Measurements from ENCODE around the gene EP400.
"Not testable (repeated sequence)": the region's sequence is repeated elsewhere in the genome, so short reads cannot be mapped to it uniquely, and the experiment has no call there.

EP400 gene

DNA sequence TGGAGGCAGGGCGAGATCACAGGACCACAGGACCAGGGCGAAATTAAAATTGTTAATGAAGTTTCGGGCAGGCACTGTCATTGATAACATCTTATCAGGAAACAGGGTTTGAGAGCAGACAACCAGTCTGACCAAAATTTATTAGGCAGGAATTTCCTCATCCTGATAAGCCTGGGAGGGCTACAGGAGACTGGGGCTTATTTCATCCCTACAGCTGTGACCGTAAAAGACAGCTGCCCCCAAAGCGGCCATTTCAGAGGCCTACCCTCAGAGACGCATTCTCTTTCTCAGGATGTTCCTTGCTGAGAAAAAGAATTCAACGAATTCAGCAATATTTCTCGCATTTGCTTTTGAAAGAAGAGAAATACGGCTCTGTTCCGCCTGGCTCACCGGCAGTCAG lies 97.9 kb downstream of the EP400 start:
- DNase-seq = not testable (repeated sequence)

DNA sequence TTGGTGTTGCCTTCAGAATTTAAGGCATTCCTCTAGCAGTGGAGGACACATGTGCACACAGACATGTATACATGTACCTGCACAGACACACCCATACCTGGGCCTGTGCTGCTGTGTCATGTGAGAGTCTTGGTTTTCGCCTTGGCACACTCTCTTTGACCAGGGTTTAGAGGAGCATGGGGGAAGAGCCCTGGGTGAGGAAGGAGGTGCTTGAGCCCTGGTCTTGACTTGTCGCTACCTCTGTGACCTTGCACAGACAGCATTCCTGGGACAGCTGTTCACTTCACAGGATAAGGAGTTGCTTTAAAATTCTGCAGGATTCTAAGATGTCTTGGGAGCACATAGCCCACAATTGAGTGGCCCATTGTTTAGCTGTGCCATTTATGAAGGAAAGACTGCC lies 99.7 kb downstream of the EP400 start:
- no peak for DNase-seq

DNA sequence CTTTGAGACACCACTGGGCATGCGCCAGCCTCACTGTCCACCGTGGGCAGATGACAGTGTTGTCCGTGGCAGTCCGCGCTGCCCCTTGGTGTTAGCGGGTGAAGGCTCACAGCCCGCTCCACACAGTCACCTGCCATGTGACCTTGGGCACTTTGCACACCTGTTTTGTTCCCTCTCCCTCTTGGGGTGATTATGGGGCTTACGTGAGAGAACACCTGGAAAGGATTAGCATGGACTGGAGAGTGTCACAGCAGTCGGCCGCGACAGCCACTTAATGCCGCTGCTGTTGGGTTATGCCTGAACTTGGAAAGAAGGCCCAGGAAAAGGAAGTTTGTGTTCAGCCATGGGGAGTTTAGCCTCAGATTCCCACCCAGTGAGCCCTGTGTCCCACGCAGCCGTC lies 100.1 kb downstream of the EP400 start:
- DNase-seq = no peak

- DNase-seq = not testable (repeated sequence)
These were observed 102.0 kb downstream of the EP400 start for GRCh38 chr12:132051718-132052117.

DNA sequence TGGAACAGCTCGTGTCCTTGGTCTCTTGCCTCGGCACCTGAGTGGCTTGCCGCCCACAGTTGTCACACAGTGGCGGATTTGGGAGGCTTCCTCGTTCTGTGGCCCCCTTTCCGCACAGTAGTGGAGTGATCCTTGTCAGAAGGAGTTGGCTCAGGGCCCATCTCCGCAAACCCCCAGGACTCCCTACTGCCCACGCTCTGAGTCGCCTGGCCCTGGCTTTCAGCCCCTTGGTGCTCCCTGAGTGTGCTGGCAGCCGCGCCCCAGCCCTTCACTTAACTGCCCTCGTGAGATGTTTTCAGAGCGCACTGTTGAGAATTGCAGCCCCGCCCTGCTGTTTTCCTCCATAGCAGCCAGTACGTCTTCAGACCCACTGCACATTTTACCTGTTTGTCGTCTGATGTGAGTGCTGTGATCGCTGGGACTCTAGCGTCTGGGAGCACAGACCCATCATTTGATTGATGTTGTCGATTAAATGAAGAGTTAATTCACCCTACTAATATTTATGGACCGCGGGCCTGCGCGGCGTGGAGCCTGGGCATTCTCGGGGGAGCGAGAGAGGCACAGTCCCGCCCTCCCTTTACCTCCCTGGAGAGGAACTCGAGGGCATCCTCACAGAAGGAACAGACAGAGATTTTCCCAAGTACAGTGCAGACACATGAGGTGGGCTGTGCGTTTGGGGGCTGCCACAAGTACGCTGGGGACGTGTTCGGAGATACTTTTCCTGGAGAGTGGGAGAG lies 102.6 kb downstream of the EP400 start:
- DNase-seq = no peak

DNA sequence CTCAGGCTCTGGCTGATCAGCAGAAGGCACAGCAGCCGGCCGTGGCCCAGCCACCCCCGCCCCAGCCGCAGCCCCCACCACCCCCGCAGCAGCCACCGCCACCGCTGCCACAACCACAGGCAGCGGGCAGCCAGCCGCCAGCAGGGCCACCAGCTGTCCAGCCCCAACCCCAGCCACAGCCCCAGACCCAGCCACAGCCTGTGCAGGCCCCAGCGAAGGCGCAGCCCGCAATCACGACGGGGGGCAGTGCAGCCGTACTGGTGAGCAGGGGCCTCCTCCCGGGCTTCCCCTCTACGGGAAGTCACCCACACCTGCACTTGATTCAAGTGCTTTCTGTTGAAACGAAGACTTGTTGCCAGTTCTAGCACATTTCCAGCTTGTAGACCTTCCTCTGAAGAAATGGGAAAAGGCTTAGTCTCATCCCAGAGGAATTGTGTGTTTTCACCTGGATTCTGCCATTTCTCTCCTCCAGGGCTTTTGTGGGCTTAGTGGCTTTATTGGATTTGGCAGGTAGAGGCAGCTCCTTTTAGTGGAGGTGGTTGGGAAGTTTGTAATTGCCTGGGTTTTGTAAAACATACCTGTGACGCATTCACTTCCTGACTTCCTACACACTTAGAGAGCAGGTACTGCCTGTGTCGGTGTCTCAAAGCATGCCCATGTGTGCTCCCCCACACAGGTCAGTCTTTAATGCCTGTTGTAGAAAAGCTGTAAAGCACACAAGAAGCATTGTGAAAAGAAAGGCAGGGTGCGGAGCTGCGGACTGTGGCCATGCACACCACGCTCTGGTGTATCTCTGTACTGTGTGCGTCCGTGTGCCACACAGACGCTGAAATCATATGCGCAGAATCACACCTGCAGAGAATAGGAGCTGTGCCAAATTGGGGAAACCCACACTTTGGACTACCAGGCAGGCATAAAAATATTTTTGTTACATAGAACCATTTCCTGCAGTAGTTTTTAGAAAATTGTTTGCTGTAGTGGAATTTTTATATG lies 103.9 kb downstream of the EP400 start:
- no peak for DNase-seq

DNA sequence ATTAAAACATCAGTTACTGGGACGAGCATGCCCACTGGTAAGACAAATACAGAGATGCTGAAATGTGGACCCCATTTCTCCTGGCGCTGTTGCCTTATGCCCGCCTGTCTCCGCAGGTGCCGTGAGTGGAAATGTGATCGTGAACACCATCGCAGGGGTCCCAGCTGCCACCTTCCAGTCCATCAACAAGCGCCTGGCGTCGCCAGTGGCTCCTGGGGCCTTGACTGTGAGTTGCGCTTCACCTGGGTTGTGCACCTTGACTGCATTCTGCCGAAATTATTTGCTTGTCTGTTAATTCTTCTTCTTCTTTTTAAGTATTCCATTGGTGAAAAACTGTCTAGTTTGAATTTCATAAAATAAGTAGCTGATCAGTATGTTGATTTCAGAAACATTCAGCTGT lies 105.2 kb downstream of the EP400 start:
- no peak for DNase-seq

DNA sequence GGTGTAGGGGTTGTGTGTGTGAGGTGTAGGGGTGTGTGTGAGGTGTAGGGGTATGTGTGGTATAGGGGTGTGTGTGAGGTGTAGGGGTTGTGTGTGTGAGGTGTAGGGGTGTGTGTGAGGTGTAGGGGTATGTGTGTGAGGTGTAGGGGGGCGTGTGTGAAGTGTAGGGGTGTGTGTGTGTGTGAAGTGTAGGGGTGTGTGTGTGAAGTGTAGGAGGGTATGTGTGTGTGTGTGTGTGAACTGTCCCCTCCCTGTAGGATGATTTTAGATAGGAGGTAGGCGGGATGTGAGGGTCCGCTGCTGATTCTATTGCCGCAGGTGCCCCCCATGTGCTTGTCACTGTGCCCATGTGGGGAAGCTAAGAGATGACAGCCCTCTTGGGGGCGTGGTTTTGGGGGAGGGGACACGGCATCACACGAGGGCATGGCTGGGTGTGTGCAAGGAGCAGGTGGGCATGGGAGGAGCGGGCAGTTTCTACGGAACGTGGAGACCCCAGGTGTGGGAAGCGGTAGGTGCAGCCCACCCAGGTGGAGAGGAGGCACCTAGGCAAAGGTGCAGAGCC lies 105.9 kb downstream of the EP400 start:
- no peak for DNase-seq

DNA sequence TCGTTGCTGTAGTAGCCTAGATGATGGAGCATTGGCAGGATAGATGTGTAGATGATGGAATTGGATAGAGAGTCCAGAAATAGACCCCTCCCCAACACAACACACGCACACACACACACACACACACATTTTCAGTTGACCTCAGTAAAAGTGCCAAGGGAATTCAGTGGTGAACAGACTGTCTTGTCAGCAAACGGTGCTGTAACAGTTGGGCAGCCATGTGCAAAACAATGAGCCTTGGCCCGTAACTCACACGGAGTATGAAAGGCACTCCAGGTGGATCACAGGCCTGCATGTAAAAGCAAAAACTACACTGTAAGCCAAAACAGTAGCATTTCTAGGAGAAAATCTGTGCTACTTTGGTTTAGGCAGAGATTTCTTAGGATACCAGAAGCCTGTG lies 106.6 kb downstream of the EP400 start:
- DNase-seq = no peak

DNA sequence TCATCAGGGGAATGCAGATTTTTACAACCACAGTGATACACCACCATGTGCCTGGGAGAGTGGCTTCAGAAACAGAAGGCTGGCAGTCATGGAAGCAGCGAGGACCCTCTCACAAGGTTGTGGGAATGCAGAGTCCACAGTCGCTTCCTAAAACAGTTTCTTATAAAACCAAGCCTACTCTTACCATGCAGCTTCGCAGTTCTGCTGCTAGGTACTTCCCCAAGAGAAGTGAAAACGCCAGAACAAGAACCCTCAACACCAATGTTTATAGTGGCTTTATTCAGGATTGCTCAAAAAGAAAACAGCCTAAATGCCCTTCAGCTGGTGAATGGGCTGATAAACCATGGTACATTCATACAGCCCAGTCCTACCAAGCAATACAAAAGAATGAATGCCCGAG lies 107.2 kb downstream of the EP400 start:
- DNase-seq = no peak

DNA sequence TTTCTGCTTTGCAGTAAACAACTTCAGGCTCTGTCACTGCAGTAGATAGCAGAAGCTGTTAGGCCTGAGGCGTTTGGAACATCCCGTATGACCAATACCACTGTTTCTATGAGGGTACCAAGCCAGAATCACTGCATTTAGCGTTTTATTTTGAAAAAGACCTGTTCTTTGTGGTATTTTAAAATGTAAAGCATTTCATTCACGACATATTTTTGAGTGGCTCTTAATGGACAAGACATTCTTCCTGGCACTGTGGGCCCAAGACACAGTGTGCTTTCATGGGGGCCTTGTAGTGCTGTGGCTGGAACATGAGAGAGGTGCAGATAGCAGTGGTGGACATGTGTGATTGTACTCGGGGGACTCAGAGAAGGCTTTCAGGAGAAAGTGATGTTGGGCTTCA lies 107.9 kb downstream of the EP400 start:
- DNase-seq = no peak

GRCh38 chr12:132061197-132061596 lies 111.5 kb downstream of the EP400 start:
- DNase-seq = no peak

- no peak for DNase-seq
These were observed 112.1 kb downstream of the EP400 start for GRCh38 chr12:132061641-132062430.

- no peak for DNase-seq
These were observed 112.7 kb downstream of the EP400 start for GRCh38 chr12:132062481-132062880.

GRCh38 chr12:132063491-132063890 lies 113.7 kb downstream of the EP400 start:
- no peak for DNase-seq

GRCh38 chr12:132064631-132065030 lies 114.9 kb downstream of the EP400 start:
- DNase-seq = no peak

- no peak for DNase-seq
These were observed 115.5 kb downstream of the EP400 start for GRCh38 chr12:132065203-132065602.

DNA sequence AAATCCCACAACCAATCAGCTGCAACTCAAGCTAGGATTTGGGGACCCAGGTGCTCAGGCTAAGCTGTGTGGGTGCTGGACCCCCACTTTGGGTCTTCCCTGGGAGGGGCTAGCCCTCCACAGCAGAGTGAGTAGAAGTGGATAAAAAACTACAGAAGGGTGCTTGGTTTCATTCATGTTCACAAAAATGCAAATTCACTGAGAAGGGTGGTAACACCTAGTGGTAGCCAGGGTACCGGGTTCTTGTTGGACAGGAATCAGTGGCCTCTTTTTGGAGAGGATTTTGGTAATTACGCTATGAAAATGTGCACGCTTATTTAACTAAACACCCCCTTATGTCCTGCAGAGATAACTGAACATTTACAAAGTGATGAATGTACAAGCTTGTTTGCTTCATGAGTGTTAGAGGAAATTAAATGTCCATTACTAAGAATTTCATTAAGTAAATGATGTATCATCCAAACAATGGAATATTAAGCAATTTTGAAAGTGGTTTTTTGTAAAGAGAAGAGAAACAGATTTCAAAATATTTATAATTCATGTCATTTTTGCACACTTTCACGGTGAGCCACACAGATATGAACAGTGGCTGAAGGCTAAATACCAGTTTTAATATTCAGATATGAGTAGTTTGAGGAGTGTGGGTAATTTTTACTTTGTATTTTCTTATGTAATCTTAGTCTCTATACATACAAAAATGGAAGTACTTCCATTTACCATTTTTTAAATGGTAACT lies 116.0 kb downstream of the EP400 start:
- no peak for DNase-seq

GRCh38 chr12:132066345-132066685 lies 116.6 kb downstream of the EP400 start:
- no peak for DNase-seq

DNA sequence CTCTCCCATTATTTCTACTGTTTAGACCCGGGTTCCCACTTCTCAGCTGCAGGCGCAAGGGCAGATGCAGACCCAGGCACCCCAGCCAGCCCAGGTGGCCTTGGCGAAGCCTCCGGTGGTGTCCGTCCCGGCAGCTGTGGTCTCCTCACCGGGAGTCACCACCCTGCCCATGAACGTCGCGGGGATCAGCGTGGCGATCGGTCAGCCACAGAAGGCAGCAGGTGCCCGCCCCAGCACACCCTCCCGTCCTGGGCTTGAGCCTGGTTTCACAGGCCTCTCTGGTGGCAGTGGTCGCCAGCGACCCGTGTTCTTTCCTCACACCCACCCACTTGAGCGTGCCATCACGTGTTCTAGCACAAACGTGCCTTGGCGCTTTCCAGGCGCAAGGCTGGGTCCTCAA lies 117.0 kb downstream of the EP400 start:
- no peak for DNase-seq

DNA sequence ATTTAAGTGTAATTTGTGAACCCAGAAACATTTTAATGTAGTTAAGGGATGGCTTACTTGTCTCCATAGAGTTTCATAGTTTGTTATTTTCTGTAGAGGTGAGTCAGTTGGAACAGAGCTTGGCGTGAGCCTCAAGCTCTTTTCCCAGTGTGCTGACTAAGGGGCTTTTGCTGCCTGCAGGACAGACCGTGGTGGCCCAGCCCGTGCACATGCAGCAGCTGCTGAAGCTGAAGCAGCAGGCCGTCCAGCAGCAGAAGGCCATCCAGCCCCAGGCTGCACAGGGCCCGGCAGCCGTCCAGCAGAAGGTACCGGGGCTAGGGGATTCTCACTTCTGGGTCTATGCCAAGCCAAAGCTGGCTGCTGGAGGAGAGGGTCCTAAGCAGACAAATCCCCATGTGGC lies 117.4 kb downstream of the EP400 start:
- no peak for DNase-seq

DNA sequence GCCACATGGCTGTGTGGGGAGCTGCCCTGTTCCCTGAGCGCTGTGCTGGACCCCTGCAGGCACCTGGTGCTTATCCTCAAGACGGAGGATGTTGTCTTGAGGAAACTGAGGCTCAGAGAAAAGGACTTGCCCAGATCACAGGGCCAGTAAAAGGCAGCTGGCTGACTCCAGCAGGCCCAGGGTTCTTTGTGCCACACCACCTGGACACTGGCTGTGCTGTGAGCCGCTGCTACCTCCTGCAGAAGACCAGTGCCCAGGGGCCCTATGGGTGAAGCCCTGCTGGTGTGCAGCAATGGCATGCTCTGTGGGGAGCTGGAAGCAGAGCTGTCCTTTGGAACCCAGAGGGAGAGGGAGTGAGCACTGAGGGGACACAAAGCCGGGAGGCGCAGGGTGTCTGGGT lies 118.5 kb downstream of the EP400 start:
- no peak for DNase-seq
